GM12878 (cell line): ENCODE data around the gene DNAJC6. TPM values are rescaled to one million over a fixed set of nuclear protein-coding genes. Genes with fewer than 3 reads are reported as not detected.
"Not testable (repeated sequence)": the region's sequence is repeated elsewhere in the genome, so short reads cannot be mapped to it uniquely, and the experiment has no call there.

Source experiments
- ATAC-seq: fragments of 200-7000 bp; cut with Tn5 transposase; 3 replicates; pipeline ENCODE4 v1.9.1; 2020; ENCODE audit warnings: mild to moderate bottlenecking, moderate library complexity
- BruUV-seq: library from RNA; stranded (reverse); fragments of 400-500 nt; replicated peaks from 2 replicates; lab custom pipeline; 2021; lab: Mats Ljungman, UMichigan
- CTCF ChIA-PET: fragments of 300-600 bp; sonication (Branson Sonifier 250); formaldehyde crosslinking; extraction: SDS; loops from one replicate; lab custom pipeline; 2021; ENCODE audit warnings: inconsistent platforms; lab: Yijun Ruan, JAX
- POLR2A ChIA-PET: fragments of 350-600 bp; formaldehyde crosslinking; extraction: SDS; loops from one replicate; lab custom pipeline; 2021; ENCODE audit warnings: inconsistent platforms; lab: Charles Lee
- RAD21 ChIA-PET: fragments of 300-600 bp; sonication (Branson Sonifier 250); formaldehyde crosslinking; loops from one replicate; lab custom pipeline; 2023; ENCODE audit warnings: antibody characterized with exemption; ENCODE audit not compliant: unreplicated experiment; lab: Charles Lee
- SMC1A ChIA-PET: fragments of 300-600 bp; sonication (Branson Sonifier 250); formaldehyde crosslinking; loops from one replicate; lab custom pipeline; 2023; ENCODE audit not compliant: unreplicated experiment, uncharacterized antibody; lab: Charles Lee
- DNase-seq: peaks from one replicate; pipeline ENCODE4 v3.0.0-alpha.2; 2011; ENCODE audit warnings: low read depth, low spot score
- FAIRE-seq: peaks from 3 replicates; lab custom pipeline; 2011; peaks lifted over from hg19 to GRCh38; lab: Jason Lieb, UNC
- H2AFZ ChIP-seq: 2 replicates; pipeline ENCODE4 v1.6.0; 2011; ENCODE audit warnings: low read depth, low read length, control low read depth; ENCODE audit not compliant: control insufficient read depth
- H3K27ac ChIP-seq: 2 replicates; pipeline ENCODE4 v1.5.1; 2011; ENCODE audit warnings: control low read depth; ENCODE audit not compliant: control insufficient read depth, insufficient read depth
- H3K27me3 ChIP-seq, 2 experiments: replicated peaks in 1 of 2; 2 replicates each; pipeline versions ENCODE4 v1.6.0 to v1.6.1; 2011; ENCODE audit warnings: low read length in 1 of 2; ENCODE audit not compliant: control insufficient read depth in 2 of 2, insufficient read depth in 2 of 2
- H3K36me3 ChIP-seq, 2 experiments: 2 replicates each; pipeline ENCODE4 v1.5.1; 2011; ENCODE audit warnings: low read length in 1 of 2; ENCODE audit not compliant: control insufficient read depth in 2 of 2, insufficient read depth in 2 of 2
- H3K4me1 ChIP-seq: 2 replicates; pipeline ENCODE4 v1.6.1; 2011; ENCODE audit warnings: mild to moderate bottlenecking, low read length, moderate library complexity, mixed read lengths; ENCODE audit not compliant: control insufficient read depth, insufficient read depth
- H3K4me2 ChIP-seq: 2 replicates; pipeline ENCODE4 v1.6.0; 2011; ENCODE audit warnings: control low read depth; ENCODE audit not compliant: control insufficient read depth, insufficient read depth
- H3K4me3 ChIP-seq: fragments of 200-600 bp; sonication (generic); 2 replicates; pipeline ENCODE4 v1.5.1; 2016
- H3K79me2 ChIP-seq: 2 replicates; pipeline ENCODE4 v1.6.0; 2011; ENCODE audit warnings: low read length; ENCODE audit not compliant: control insufficient read depth, insufficient read depth
- H3K9ac ChIP-seq: 2 replicates; pipeline ENCODE4 v1.8.0; 2011; ENCODE audit warnings: low read length, control low read depth, mixed read lengths; ENCODE audit not compliant: control insufficient read depth, insufficient read depth
- H3K9me3 ChIP-seq: replicated peaks from 3 replicates; pipeline ENCODE4 v1.5.1; 2011; ENCODE audit warnings: mild to moderate bottlenecking, low read length; ENCODE audit not compliant: control insufficient read depth, insufficient read depth
- H4K20me1 ChIP-seq: 2 replicates; pipeline ENCODE4 v1.6.0; 2011; ENCODE audit not compliant: control insufficient read depth, insufficient read depth
- BACH1 ChIP-seq: fragments of 450-650 bp; IDR thresholded peaks from 2 replicates; pipeline ENCODE4 v1.6.1; 2017; ENCODE audit warnings: mild to moderate bottlenecking, borderline replicate concordance
- DPF2 ChIP-seq: fragments of 450-650 bp; IDR thresholded peaks from 2 replicates; pipeline ENCODE4 v1.6.1; 2017; ENCODE audit warnings: mild to moderate bottlenecking
- EP300 ChIP-seq, 2 experiments: fragments of 150-350 bp in 1 of 2; IDR thresholded peaks; 2 replicates each; pipeline ENCODE4 v1.6.1; 2011 to 2012; ENCODE audit warnings: low read depth in 2 of 2, low read length in 2 of 2, borderline replicate concordance in 1 of 2, improper control_type of control experiment in 1 of 2, inconsistent platforms in 1 of 2; ENCODE audit not compliant: control insufficient read depth in 1 of 2
- FOXM1 ChIP-seq: IDR thresholded peaks from 2 replicates; pipeline ENCODE4 v1.6.1; 2012; ENCODE audit warnings: low read depth, mild to moderate bottlenecking, inconsistent platforms, low read length, moderate library complexity
- MTA2 ChIP-seq: fragments of 450-650 bp; IDR thresholded peaks from 2 replicates; pipeline ENCODE4 v1.6.1; 2016; ENCODE audit warnings: low read depth, mild to moderate bottlenecking, moderate library complexity
- NR2C1 ChIP-seq: fragments of 450-650 bp; IDR thresholded peaks from 2 replicates; pipeline ENCODE4 v1.6.1; 2017; ENCODE audit warnings: antibody characterized with exemption, mild to moderate bottlenecking, moderate library complexity
- SMAD5 ChIP-seq: IDR thresholded peaks from 2 replicates; pipeline ENCODE4 v1.6.1; 2016; ENCODE audit warnings: antibody characterized with exemption, low read depth
- TCF7 ChIP-seq: IDR thresholded peaks from 2 replicates; pipeline ENCODE4 v1.6.1; 2014; ENCODE audit warnings: antibody characterized with exemption, borderline replicate concordance
- YBX1 ChIP-seq: fragments of 450-650 bp; IDR thresholded peaks from 2 replicates; pipeline ENCODE4 v1.6.1; 2016; ENCODE audit warnings: antibody characterized with exemption
- ZNF217 ChIP-seq: fragments of 450-650 bp; IDR thresholded peaks from 2 replicates; pipeline ENCODE4 v1.6.1; 2017; ENCODE audit warnings: antibody characterized with exemption, mild to moderate bottlenecking
- ZSCAN29 ChIP-seq: fragments of 450-650 bp; IDR thresholded peaks from 2 replicates; pipeline ENCODE4 v1.6.1; 2017; ENCODE audit warnings: mild to moderate bottlenecking, moderate library complexity
- WGBS: methylation state at CpG from one replicate; pipeline ENCODE4 v1.1.6; 2016; ENCODE audit warnings: low lambda C conversion rate; ENCODE audit not compliant: insufficient replicate concordance, insufficient coverage; ENCODE audit errors: missing lambda C conversion rate; 5-methylcytosine and 5-hydroxymethylcytosine counted together
- in situ Hi-C: fragments of 300-500 bp; cut with MboI; formaldehyde crosslinking; loops from 9 replicates; pipeline ENCODE4 v1.14.3; 2018; ENCODE audit warnings: mixed read lengths
- intact Hi-C: fragments of 100-400 bp; cut with micrococcal nuclease; formaldehyde crosslinking; loops from one replicate; pipeline ENCODE4 v1.14.2; 2022; ENCODE audit not compliant: unreplicated experiment
- polyA plus RNA-seq, 11 experiments: library from polyadenylated mRNA; depleted of rRNA in 4 of 11; unstranded in 6 of 11; stranded (reverse) in 5 of 11; fragments of >200 nt; fragmentation: Nextera tagmentation in 4 of 11; fragmentation: Illumina TruSeq in 1 of 11; extraction: Ambion mirVana in 4 of 11; extraction: Trizol in 1 of 11; gene quantifications; 1 replicate in 1 of 11; 2 replicates in 10 of 11; pipeline versions ENCODE4 v1.2.1 to v1.2.3, GENCODE V29; 2011 to 2016; ENCODE audit warnings: inconsistent platforms in 2 of 11, missing spikeins in 2 of 11, low read depth in 1 of 11
- total RNA-seq, 4 experiments: library from RNA; depleted of rRNA in 3 of 4; stranded (reverse); fragments of >200 nt in 3 of 4; fragmentation: Illumina TruSeq in 1 of 4; extraction: Trizol in 1 of 4; gene quantifications; 2 replicates each; pipeline versions ENCODE4 v1.2.1 to v1.2.3, GENCODE V29; 2013 to 2021
- TF ChIP-seq, protein P1 (sequence below): IDR thresholded peaks from 2 replicates; pipeline ENCODE4 v1.6.1; 2011; ENCODE audit warnings: low read depth, mild to moderate bottlenecking, low read length, moderate library complexity, borderline replicate concordance; ENCODE audit errors: extremely low read depth
- TF ChIP-seq, protein P2 (sequence below): fragments of 450-650 bp; IDR thresholded peaks from 2 replicates; pipeline ENCODE4 v1.6.1; 2017; ENCODE audit warnings: antibody characterized with exemption, mild to moderate bottlenecking, moderate library complexity
- TF ChIP-seq, protein P3 (sequence below): fragments of 450-650 bp; conservative IDR thresholded peaks from 2 replicates; pipeline ENCODE4 v1.6.1; 2017; ENCODE audit warnings: mild to moderate bottlenecking, moderate library complexity

DNAJC6 gene
- total and polyA plus RNA-seq, 10 of the 15 experiments (the other 5 are each of a cell fraction or from before 2014, with no cell fraction given) = 0.08 to 4.3 (median 2.7) TPM

DNA sequence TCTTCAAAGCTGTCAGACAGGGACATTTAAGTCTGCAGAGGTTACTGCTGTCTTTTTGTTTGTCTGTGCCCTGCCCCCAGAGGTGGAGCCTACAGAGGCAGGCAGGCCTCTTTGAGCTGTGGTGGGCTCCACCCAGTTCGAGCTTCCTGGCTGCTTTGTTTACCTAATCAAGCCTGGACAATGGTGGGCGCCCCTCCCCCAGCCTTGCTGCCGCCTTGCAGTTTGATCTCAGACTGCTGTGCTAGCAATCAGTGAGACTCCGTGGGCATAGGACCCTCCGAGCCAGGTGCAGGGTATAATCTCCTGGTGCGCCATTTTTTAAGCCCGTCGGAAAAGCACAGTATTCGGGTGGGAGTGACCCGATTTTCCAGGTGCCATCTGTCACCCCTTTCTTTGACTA is 146.3 kb downstream of the DNAJC6 start:
- FAIRE-seq = not testable (repeated sequence)

DNA sequence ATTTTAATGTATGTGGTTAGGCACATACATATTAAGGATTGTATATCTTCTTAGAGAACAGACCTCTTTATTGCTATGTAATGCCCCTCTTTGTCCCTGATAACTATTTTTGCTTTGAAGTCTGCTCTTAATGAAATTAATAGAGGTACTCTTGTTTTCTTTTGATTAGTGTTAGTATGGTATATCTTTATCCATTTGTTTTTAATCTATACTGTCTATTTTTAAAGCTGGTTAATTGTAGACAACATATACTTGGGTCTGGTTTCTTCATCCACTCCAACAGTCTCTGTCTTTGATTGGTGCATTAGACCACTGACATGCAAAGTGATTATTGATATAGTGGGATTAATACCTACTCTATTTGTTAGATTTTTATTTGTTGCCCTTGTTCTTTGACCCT is 147.1 kb downstream of the DNAJC6 start:
- TF ChIP-seq YBX1 (no peak), EP300 (IDR thresholded peaks at IDR 0.05; ENCODE audit: borderline replicate concordance in 1 of 2, control insufficient read depth in 1 of 2, low read depth in 2 of 2, low read length in 2 of 2) (no peak), NR2C1 (no peak), MTA2 (no peak), ZSCAN29 (no peak), ZNF217 (no peak), SMAD5 (no peak), TCF7 (no peak), DPF2 (no peak), BACH1 (no peak), FOXM1 (no peak)
- TF ChIP-seq, protein P1, sequence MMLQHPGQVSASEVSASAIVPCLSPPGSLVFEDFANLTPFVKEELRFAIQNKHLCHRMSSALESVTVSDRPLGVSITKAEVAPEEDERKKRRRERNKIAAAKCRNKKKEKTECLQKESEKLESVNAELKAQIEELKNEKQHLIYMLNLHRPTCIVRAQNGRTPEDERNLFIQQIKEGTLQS = no peak
- TF ChIP-seq, protein P2, sequence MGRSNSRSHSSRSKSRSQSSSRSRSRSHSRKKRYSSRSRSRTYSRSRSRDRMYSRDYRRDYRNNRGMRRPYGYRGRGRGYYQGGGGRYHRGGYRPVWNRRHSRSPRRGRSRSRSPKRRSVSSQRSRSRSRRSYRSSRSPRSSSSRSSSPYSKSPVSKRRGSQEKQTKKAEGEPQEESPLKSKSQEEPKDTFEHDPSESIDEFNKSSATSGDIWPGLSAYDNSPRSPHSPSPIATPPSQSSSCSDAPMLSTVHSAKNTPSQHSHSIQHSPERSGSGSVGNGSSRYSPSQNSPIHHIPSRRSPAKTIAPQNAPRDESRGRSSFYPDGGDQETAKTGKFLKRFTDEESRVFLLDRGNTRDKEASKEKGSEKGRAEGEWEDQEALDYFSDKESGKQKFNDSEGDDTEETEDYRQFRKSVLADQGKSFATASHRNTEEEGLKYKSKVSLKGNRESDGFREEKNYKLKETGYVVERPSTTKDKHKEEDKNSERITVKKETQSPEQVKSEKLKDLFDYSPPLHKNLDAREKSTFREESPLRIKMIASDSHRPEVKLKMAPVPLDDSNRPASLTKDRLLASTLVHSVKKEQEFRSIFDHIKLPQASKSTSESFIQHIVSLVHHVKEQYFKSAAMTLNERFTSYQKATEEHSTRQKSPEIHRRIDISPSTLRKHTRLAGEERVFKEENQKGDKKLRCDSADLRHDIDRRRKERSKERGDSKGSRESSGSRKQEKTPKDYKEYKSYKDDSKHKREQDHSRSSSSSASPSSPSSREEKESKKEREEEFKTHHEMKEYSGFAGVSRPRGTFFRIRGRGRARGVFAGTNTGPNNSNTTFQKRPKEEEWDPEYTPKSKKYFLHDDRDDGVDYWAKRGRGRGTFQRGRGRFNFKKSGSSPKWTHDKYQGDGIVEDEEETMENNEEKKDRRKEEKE = no peak
- TF ChIP-seq, protein P3, sequence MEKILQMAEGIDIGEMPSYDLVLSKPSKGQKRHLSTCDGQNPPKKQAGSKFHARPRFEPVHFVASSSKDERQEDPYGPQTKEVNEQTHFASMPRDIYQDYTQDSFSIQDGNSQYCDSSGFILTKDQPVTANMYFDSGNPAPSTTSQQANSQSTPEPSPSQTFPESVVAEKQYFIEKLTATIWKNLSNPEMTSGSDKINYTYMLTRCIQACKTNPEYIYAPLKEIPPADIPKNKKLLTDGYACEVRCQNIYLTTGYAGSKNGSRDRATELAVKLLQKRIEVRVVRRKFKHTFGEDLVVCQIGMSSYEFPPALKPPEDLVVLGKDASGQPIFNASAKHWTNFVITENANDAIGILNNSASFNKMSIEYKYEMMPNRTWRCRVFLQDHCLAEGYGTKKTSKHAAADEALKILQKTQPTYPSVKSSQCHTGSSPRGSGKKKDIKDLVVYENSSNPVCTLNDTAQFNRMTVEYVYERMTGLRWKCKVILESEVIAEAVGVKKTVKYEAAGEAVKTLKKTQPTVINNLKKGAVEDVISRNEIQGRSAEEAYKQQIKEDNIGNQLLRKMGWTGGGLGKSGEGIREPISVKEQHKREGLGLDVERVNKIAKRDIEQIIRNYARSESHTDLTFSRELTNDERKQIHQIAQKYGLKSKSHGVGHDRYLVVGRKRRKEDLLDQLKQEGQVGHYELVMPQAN = no peak
- H3K4me2 ChIP-seq = no peak overlapping the region
- RAD21 ChIA-PET = no interaction called here
- POLR2A ChIA-PET = no interaction called here
- H3K79me2 ChIP-seq = no peaks in the 10 kb centered on the region
- BruUV-seq = no TSS peak
- H3K4me3 ChIP-seq = no peak overlapping the region
- no peak overlapping the region for H2AFZ ChIP-seq
- no peaks in the 10 kb centered on the region for H3K36me3 ChIP-seq
- H3K9me3 ChIP-seq = no peaks in the 10 kb centered on the region
- H3K4me1 ChIP-seq = no peaks in the 10 kb centered on the region
- no peaks in the 10 kb centered on the region for H4K20me1 ChIP-seq
- no peak overlapping the region for H3K27ac ChIP-seq
- ATAC-seq (no peak), FAIRE-seq (no peak), DNase-seq (no peak)
- H3K9ac ChIP-seq = no peak overlapping the region
- no peaks in the 10 kb centered on the region for H3K27me3 ChIP-seq
- in situ Hi-C loops (no loop called here), intact Hi-C loops (loop anchor here (5.0 kb wide), 1 partner anchor 219 kb away; no protein-coding TSS in a partner anchor)
- SMC1A ChIA-PET = no interaction called here
- CTCF ChIA-PET = no interaction called here

More for the DNA sequence above, 146.3 kb downstream of the DNAJC6 start:
- H3K4me1 ChIP-seq, H3K4me3 ChIP-seq, SMC1A ChIA-PET, RAD21 ChIA-PET, POLR2A ChIA-PET, H3K4me2 ChIP-seq, CTCF ChIA-PET, H3K9me3 ChIP-seq, H3K27ac ChIP-seq, H3K9ac ChIP-seq, H3K27me3 ChIP-seq, DNase-seq, ATAC-seq, H4K20me1 ChIP-seq, H2AFZ ChIP-seq, in situ Hi-C loops, BruUV-seq, H3K79me2 ChIP-seq, H3K36me3 ChIP-seq: not testable (repeated sequence)
- WGBS = 64% methylated on average over 10 of the region's 10 CpGs
- intact Hi-C loops = loop anchor here (5.0 kb wide), 1 partner anchor 218 kb away; no protein-coding TSS in a partner anchor
